Trophoblast cell (in vitro differentiated cells and primary cell): ENCODE data around the gene PCSK6.

Experiments used
- DNase-seq, 2 donors: peaks; one replicate each; pipeline ENCODE4 v3.0.0-alpha.2; 2016
- H2AFZ ChIP-seq: 2 replicates; pipeline ENCODE4 v1.6.1; 2013; ENCODE audit warnings: low read length, moderate library complexity, mild to moderate bottlenecking; ENCODE audit not compliant: insufficient read depth, poor library complexity
- H2AK5ac ChIP-seq: 2 replicates; pipeline ENCODE4 v1.6.1; 2013; ENCODE audit warnings: mild to moderate bottlenecking, low read length
- H2BK120ac ChIP-seq: 2 replicates; pipeline ENCODE4 v1.6.1; 2013; ENCODE audit warnings: low read length, mild to moderate bottlenecking, moderate library complexity; ENCODE audit not compliant: insufficient read depth, poor library complexity
- H2BK12ac ChIP-seq: 2 replicates; pipeline ENCODE4 v1.6.1; 2013; ENCODE audit warnings: mild to moderate bottlenecking, low read length, moderate library complexity
- H2BK5ac ChIP-seq: 2 replicates; pipeline ENCODE4 v1.6.1; 2013; ENCODE audit warnings: low read length, low read depth, moderate library complexity, mild to moderate bottlenecking; ENCODE audit not compliant: poor library complexity
- H3K14ac ChIP-seq: 2 replicates; pipeline ENCODE4 v1.6.1; 2013; ENCODE audit warnings: mild to moderate bottlenecking, low read length
- H3K18ac ChIP-seq: 2 replicates; pipeline ENCODE4 v1.6.1; 2013; ENCODE audit warnings: mild to moderate bottlenecking, low read length
- H3K23ac ChIP-seq: 2 replicates; pipeline ENCODE4 v1.6.1; 2013; ENCODE audit warnings: low read length
- H3K27ac ChIP-seq: 2 replicates; pipeline ENCODE4 v1.5.1; 2013; ENCODE audit warnings: low read depth, mild to moderate bottlenecking, inconsistent platforms, low read length, moderate library complexity
- H3K27me3 ChIP-seq: 2 replicates; pipeline ENCODE4 v1.6.1; 2013; ENCODE audit warnings: inconsistent platforms, mild to moderate bottlenecking, low read length, moderate library complexity; ENCODE audit not compliant: insufficient read depth
- H3K36me3 ChIP-seq, 2 experiments: 1 replicate in 1 of 2; 2 replicates in 1 of 2; pipeline ENCODE4 v1.6.1; 2013; ENCODE audit warnings: low read length in 2 of 2, mild to moderate bottlenecking in 2 of 2, moderate library complexity in 1 of 2; ENCODE audit not compliant: insufficient read depth in 2 of 2, control insufficient read depth in 1 of 2
- H3K4ac ChIP-seq: 2 replicates; pipeline ENCODE4 v1.6.1; 2013; ENCODE audit warnings: low read depth, mild to moderate bottlenecking, low read length, moderate library complexity
- H3K4me1 ChIP-seq, 2 experiments: 1 replicate in 1 of 2; 2 replicates in 1 of 2; pipeline ENCODE4 v1.6.1; 2013; ENCODE audit warnings: low read length in 2 of 2, mild to moderate bottlenecking in 2 of 2, moderate library complexity in 1 of 2; ENCODE audit not compliant: insufficient read depth in 2 of 2, control insufficient read depth in 1 of 2
- H3K4me2 ChIP-seq: 2 replicates; pipeline ENCODE4 v1.6.1; 2013; ENCODE audit warnings: inconsistent platforms, mild to moderate bottlenecking, low read length, moderate library complexity
- H3K4me3 ChIP-seq: 2 replicates; pipeline ENCODE4 v1.5.1; 2013; ENCODE audit warnings: mild to moderate bottlenecking, low read depth, low read length, inconsistent platforms
- H3K79me1 ChIP-seq: one replicate; pipeline ENCODE4 v1.6.1; 2013; ENCODE audit warnings: low read length
- H3K79me2 ChIP-seq: 2 replicates; pipeline ENCODE4 v1.6.1; 2013; ENCODE audit warnings: low read length, mild to moderate bottlenecking; ENCODE audit not compliant: control insufficient read depth, insufficient read depth, poor library complexity
- H3K9ac ChIP-seq: 2 replicates; pipeline ENCODE4 v1.6.1; 2013; ENCODE audit warnings: mild to moderate bottlenecking, low read length
- H3K9me3 ChIP-seq: 2 replicates; pipeline ENCODE4 v1.6.1; 2013; ENCODE audit warnings: low read depth, mild to moderate bottlenecking, control low read depth, inconsistent platforms, low read length; ENCODE audit not compliant: insufficient read depth
- H4K12ac ChIP-seq: 2 replicates; pipeline ENCODE4 v1.6.1; 2013; ENCODE audit warnings: low read depth, mild to moderate bottlenecking, low read length, moderate library complexity
- H4K8ac ChIP-seq: 2 replicates; pipeline ENCODE4 v1.6.1; 2013; ENCODE audit warnings: low read depth, mild to moderate bottlenecking, low read length, moderate library complexity
- H4K91ac ChIP-seq: one replicate; pipeline ENCODE4 v1.6.1; 2013; ENCODE audit warnings: low read depth, mild to moderate bottlenecking, low read length, moderate library complexity
- WGBS: extraction: QIAGEN DNeasy Blood & Tissue Kit; methylation state at CpG from one replicate; pipeline ENCODE4 v1.1.7; 2013; ENCODE audit warnings: missing lambda C conversion rate; ENCODE audit not compliant: insufficient read length, insufficient coverage; ENCODE audit errors: extremely low coverage; 5-methylcytosine and 5-hydroxymethylcytosine counted together

PCSK6 gene

DNA sequence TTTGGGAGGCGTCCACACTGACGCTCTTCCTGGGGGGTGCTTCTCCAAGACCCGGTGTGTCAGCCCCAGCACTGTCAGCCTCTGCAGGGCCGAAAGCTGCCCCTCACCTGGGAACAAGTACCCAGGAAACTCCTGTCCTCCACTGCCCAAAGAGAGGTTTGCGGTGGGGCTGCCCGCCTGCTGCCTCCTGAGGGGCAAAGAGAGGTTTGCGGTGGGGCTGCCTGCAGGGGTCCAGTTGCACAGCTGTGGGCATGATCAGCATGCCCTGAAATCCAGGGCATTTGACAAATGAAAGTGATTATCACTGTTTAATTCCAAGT, 179.4 kb downstream of the PCSK6 start:
- no peaks in the 10 kb centered on the region for H3K79me2 ChIP-seq
- H3K4me1 ChIP-seq = peaks cover 0 to 4% of the 10 kb centered on the region in 2 experiments
- H3K14ac ChIP-seq = no peak overlapping the region
- H2BK5ac ChIP-seq = no peak overlapping the region
- no peak overlapping the region for H4K12ac ChIP-seq
- no peak overlapping the region for H3K4ac ChIP-seq
- H4K91ac ChIP-seq = no peak overlapping the region
- H2BK120ac ChIP-seq = no peak overlapping the region
- no peak overlapping the region for H3K27ac ChIP-seq
- H3K23ac ChIP-seq = no peak overlapping the region
- no peak overlapping the region for H3K4me2 ChIP-seq
- no peaks in the 10 kb centered on the region for H3K9me3 ChIP-seq
- H3K4me3 ChIP-seq = no peak overlapping the region
- no peak overlapping the region for H4K8ac ChIP-seq
- no peak for DNase-seq
- H2AFZ ChIP-seq = no peak overlapping the region
- no peaks in the 10 kb centered on the region for H3K79me1 ChIP-seq
- H3K27me3 ChIP-seq = no peaks in the 10 kb centered on the region
- no peaks in the 10 kb centered on the region for H3K36me3 ChIP-seq
- no peak overlapping the region for H2AK5ac ChIP-seq
- H3K9ac ChIP-seq = no peak overlapping the region
- H2BK12ac ChIP-seq = no peak overlapping the region
- no peak overlapping the region for H3K18ac ChIP-seq
- no CpG with 5 or more reads among the region's 7 CpGs for WGBS

DNA sequence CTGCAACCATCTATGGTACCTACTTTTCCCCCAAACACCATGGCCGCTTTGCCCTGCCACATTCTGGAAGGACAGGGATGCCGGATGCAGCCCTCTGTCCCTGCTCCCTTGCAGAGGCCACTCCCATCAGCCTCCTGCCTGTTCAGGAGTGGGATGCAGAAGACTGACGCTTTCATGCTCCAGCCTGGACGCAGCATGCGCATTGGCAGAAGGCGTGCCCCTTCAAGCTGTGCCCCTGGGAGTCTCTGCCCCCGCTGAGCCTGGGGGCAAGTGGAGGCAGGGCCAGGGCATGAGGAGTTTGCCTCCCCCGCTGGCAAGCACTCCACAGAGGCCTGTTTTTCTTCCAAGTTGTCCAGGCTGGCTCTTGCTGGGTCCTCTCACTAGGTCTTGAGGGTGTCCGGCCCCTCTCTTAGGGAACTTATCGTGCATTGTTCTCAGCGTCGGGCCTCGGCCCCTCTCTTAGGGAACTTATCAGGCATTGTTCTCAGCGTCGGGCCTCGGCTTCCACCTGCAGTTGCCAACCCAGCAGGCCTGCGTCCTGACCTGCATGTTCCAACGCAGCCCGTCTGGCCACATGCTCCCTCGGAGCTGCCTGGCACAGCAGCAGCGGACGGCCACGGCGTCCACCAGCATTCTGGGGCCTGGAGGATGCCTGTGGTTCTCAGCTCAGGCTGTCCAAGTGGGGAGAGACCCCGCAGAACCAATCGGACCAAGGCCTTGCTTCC, 179.9 kb downstream of the PCSK6 start:
- Histone ChIP-seq H2BK12ac (no peak overlapping the region), H2AFZ (no peak overlapping the region), H4K8ac (no peak overlapping the region), H3K27ac (no peak overlapping the region), H3K36me3 (no peaks in the 10 kb centered on the region), H4K91ac (no peak overlapping the region), H2AK5ac (no peak overlapping the region), H3K4me1 (peaks cover 0 to 4% of the 10 kb centered on the region in 2 experiments), H3K18ac (no peak overlapping the region), H3K79me1 (no peaks in the 10 kb centered on the region), H3K4ac (no peak overlapping the region), H3K79me2 (no peaks in the 10 kb centered on the region), H3K27me3 (no peaks in the 10 kb centered on the region), H2BK120ac (no peak overlapping the region), H3K9ac (no peak overlapping the region), H2BK5ac (no peak overlapping the region), H3K14ac (no peak overlapping the region), H3K9me3 (no peaks in the 10 kb centered on the region), H3K4me2 (no peak overlapping the region), H3K4me3 (no peak overlapping the region), H3K23ac (no peak overlapping the region), H4K12ac (no peak overlapping the region)
- DNase-seq = no peak
- no CpG with 5 or more reads among the region's 26 CpGs for WGBS

DNA sequence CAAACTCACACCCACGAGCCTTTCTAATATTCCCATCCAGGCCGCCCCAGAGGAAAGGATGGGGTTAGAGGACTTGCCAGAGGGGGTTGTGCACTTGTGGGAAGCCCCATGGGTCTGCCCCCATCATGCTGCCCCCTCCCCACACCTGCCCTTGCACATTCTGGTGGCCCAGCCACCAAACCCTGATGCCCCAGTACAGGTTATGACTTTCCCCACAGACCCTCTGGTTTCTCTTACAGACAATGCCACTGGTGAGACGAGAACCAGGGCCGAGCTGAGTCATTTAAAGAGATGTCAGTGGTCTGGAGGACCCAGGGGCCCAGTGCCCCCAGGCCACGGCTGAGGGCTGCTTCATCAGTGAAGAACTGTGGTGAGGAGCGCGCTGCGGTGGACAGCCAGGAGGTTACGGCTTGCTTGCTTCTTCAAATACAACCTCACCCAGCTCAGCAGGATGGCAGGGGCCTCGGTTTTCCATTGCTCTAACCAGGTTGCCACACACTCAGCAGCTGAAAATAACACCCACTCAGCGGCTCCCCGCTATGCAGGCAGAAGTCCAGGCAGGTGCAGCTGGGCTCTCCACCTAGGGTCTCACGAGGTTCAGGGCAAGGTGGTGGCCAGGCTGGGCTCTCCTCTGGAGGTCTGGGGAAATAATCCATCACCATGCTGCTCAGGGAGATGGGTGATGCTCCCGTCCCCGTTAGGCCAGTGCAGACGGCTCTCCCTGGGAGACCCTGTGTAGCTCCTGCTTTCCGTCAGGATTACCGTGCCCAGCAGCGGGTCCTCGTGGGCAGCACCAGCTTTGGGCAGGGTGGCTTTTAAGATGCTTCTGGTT, 180.7 kb downstream of the PCSK6 start:
- no peak overlapping the region for H2AK5ac ChIP-seq
- no peak overlapping the region for H2BK5ac ChIP-seq
- H4K91ac ChIP-seq = no peak overlapping the region
- H3K4me2 ChIP-seq = no peak overlapping the region
- no peak overlapping the region for H3K23ac ChIP-seq
- no CpG with 5 or more reads among the region's 20 CpGs for WGBS
- no peak for DNase-seq
- no peak overlapping the region for H3K27ac ChIP-seq
- no peak overlapping the region for H4K8ac ChIP-seq
- no peak overlapping the region for H4K12ac ChIP-seq
- no peak overlapping the region for H3K4me3 ChIP-seq
- peaks cover 0 to 4% of the 10 kb centered on the region in 2 experiments for H3K4me1 ChIP-seq
- H3K36me3 ChIP-seq = no peaks in the 10 kb centered on the region
- no peak overlapping the region for H2BK120ac ChIP-seq
- H3K9ac ChIP-seq = no peak overlapping the region
- H3K14ac ChIP-seq = no peak overlapping the region
- H3K9me3 ChIP-seq = no peaks in the 10 kb centered on the region
- no peak overlapping the region for H3K4ac ChIP-seq
- no peaks in the 10 kb centered on the region for H3K27me3 ChIP-seq
- H3K18ac ChIP-seq = no peak overlapping the region
- H3K79me1 ChIP-seq = no peaks in the 10 kb centered on the region
- H2BK12ac ChIP-seq = no peak overlapping the region
- no peak overlapping the region for H2AFZ ChIP-seq
- H3K79me2 ChIP-seq = no peaks in the 10 kb centered on the region

DNA sequence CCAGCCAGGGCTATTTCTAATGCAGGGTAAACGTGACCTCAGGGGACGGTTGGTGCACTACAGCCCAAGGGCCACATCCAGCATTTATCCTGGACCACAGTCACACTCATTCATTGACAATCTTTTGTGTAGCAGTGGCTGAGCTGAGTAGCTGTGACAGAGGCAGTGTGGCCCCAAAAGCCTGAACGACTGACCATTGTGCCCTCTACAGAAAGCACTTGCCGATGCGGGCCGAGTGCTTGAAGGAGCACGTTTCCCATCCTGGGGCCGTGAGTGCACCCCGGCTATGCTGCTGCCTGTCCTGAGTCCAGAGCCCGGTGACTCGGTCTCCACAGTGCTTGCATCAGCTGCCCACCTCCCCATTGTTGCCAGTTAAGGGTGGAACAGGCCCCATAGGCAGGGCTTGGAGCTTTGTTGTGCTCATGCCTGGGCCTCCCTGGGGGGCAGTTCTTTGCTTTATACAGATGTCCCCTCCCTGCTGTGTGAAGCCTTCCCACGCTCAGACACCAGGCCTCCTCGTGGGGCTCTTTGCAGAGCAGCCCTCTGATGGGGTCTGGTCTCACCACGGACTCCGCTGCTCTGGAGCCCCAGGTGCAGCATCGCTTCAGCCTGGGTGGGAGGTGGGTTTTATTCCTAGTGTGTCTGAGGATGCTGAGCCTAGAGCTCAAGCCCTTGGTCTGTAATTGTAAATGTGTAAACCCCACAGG, 181.5 kb downstream of the PCSK6 start:
- no CpG with 5 or more reads among the region's 16 CpGs for WGBS
- H3K9ac ChIP-seq = no peak overlapping the region
- H2AFZ ChIP-seq = no peak overlapping the region
- no peak overlapping the region for H3K23ac ChIP-seq
- no peak overlapping the region for H2BK5ac ChIP-seq
- H3K4ac ChIP-seq = no peak overlapping the region
- no peaks in the 10 kb centered on the region for H3K79me2 ChIP-seq
- no peak overlapping the region for H4K12ac ChIP-seq
- no peak overlapping the region for H3K4me2 ChIP-seq
- no peaks in the 10 kb centered on the region for H3K9me3 ChIP-seq
- no peaks in the 10 kb centered on the region for H3K27me3 ChIP-seq
- H3K36me3 ChIP-seq = no peaks in the 10 kb centered on the region
- no peak overlapping the region for H2AK5ac ChIP-seq
- H3K4me1 ChIP-seq = peaks cover 0 to 4% of the 10 kb centered on the region in 2 experiments
- no peak for DNase-seq
- no peak overlapping the region for H3K14ac ChIP-seq
- H3K27ac ChIP-seq = no peak overlapping the region
- H4K8ac ChIP-seq = no peak overlapping the region
- H4K91ac ChIP-seq = no peak overlapping the region
- no peaks in the 10 kb centered on the region for H3K79me1 ChIP-seq
- no peak overlapping the region for H3K4me3 ChIP-seq
- H2BK12ac ChIP-seq = no peak overlapping the region
- H3K18ac ChIP-seq = no peak overlapping the region
- H2BK120ac ChIP-seq = no peak overlapping the region
